ENCODE data around the gene SH2D6. TPM values are rescaled to one million over a fixed set of nuclear protein-coding genes. Genes with fewer than 3 reads are reported as not detected.

SH2D6 gene
- total and polyA plus RNA-seq, 4 donors: 0.14 to 0.74 (median 0.53) TPM

GRCh38 chr2:85420536-85421259 lies 2.2 kb downstream of the SH2D6 start:
- 16 to 23% methylated on average over 22 of the region's 22 CpGs for WGBS, 2 donors
- H3K4me3 ChIP-seq: no peak overlapping the region
- H3K36me3 ChIP-seq (ENCODE audit: control insufficient read depth in 4 of 4, insufficient read depth in 4 of 4, low read length in 4 of 4): no peaks in the 10 kb centered on the region
- DNase-seq: peak; percentile 93
- peaks cover 0 to 30% (median 9%) of the 10 kb centered on the region in 5 donors for H3K4me1 ChIP-seq (ENCODE audit: control insufficient read depth in 5 of 5, insufficient read depth in 5 of 5, low read length in 5 of 5)
- H3K9ac ChIP-seq (ENCODE audit: insufficient read depth in 1 of 2, low read length in 2 of 2): peak overlapping the region in 1 of 2 donors; percentile 45
- no peaks in the 10 kb centered on the region for H3K27me3 ChIP-seq (ENCODE audit: control insufficient read depth in 3 of 3, insufficient read depth in 3 of 3, low read length in 2 of 3)
- no peaks in the 10 kb centered on the region for H3K9me3 ChIP-seq (ENCODE audit: control insufficient read depth in 4 of 4, insufficient read depth in 3 of 4, low read length in 3 of 4)
- TF ChIP-seq, protein P1, sequence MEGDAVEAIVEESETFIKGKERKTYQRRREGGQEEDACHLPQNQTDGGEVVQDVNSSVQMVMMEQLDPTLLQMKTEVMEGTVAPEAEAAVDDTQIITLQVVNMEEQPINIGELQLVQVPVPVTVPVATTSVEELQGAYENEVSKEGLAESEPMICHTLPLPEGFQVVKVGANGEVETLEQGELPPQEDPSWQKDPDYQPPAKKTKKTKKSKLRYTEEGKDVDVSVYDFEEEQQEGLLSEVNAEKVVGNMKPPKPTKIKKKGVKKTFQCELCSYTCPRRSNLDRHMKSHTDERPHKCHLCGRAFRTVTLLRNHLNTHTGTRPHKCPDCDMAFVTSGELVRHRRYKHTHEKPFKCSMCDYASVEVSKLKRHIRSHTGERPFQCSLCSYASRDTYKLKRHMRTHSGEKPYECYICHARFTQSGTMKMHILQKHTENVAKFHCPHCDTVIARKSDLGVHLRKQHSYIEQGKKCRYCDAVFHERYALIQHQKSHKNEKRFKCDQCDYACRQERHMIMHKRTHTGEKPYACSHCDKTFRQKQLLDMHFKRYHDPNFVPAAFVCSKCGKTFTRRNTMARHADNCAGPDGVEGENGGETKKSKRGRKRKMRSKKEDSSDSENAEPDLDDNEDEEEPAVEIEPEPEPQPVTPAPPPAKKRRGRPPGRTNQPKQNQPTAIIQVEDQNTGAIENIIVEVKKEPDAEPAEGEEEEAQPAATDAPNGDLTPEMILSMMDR (IDR thresholded peaks at IDR 0.05; ENCODE audit: control extremely low read depth, extremely low read depth): peak; percentile 98
- peak; percentile 74 for ATAC-seq (ENCODE audit: insufficient read depth, low FRiP score)
- peak overlapping the region; percentile 0 to 84 for H3K27ac ChIP-seq (ENCODE audit: low read depth in 1 of 2, low read length in 1 of 2)

GRCh38 chr2:85421260-85422071 lies 3.0 kb downstream of the SH2D6 start:
- TF ChIP-seq, protein P1 (IDR thresholded peaks at IDR 0.05; ENCODE audit: control extremely low read depth, extremely low read depth): no peak
- no peak overlapping the region for H3K4me3 ChIP-seq

DNA sequence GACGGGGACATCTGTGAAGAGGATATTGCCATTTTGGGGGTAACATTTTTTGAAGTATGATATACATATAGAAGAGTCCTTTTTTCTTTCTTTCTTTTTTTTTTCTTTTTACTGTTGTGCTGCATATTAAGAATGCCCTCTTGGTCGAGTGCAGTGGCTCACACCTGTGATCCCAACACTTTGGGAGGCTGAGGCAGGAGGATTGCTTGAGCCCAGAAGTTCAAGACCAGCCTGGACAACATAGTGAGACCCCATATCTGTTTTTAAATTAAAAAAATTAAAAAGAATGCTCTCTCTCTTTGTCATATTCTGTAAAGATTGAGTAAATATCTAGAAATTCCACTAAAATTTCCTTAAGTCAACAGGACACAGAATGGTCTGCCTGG lies 3.6 kb downstream of the SH2D6 start:
- H3K9me3 ChIP-seq (ENCODE audit: control insufficient read depth in 4 of 4, insufficient read depth in 3 of 4, low read length in 3 of 4): no peaks in the 10 kb centered on the region
- no peaks in the 10 kb centered on the region for H3K27me3 ChIP-seq (ENCODE audit: control insufficient read depth in 3 of 3, insufficient read depth in 3 of 3, low read length in 2 of 3)
- no peak overlapping the region for H3K27ac ChIP-seq (ENCODE audit: low read depth in 1 of 2, low read length in 1 of 2)
- no peaks in the 10 kb centered on the region for H3K36me3 ChIP-seq (ENCODE audit: control insufficient read depth in 4 of 4, insufficient read depth in 4 of 4, low read length in 4 of 4)
- no peak overlapping the region for H3K4me3 ChIP-seq
- TF ChIP-seq, protein P1 (IDR thresholded peaks at IDR 0.05; ENCODE audit: control extremely low read depth, extremely low read depth): no peak
- DNase-seq: no peak
- WGBS, 2 donors: 85 to 90% methylated on average over 2 of the region's 2 CpGs
- H3K9ac ChIP-seq (ENCODE audit: insufficient read depth in 1 of 2, low read length in 2 of 2): peak overlapping the region in 1 of 2 donors; percentile 4
- no peak for ATAC-seq (ENCODE audit: insufficient read depth, low FRiP score)
- peaks cover 0 to 30% (median 9%) of the 10 kb centered on the region in 5 donors for H3K4me1 ChIP-seq (ENCODE audit: control insufficient read depth in 5 of 5, insufficient read depth in 5 of 5, low read length in 5 of 5)

More at GRCh38 chr2:85421260-85422071, 3.0 kb downstream of the SH2D6 start:
- Histone ChIP-seq H3K9me3 (ENCODE audit: control insufficient read depth in 4 of 4, insufficient read depth in 3 of 4, low read length in 3 of 4) (no peaks in the 10 kb centered on the region), H3K36me3 (ENCODE audit: control insufficient read depth in 4 of 4, insufficient read depth in 4 of 4, low read length in 4 of 4) (no peaks in the 10 kb centered on the region), H3K27me3 (ENCODE audit: control insufficient read depth in 3 of 3, insufficient read depth in 3 of 3, low read length in 2 of 3) (no peaks in the 10 kb centered on the region), H3K4me1 (ENCODE audit: control insufficient read depth in 5 of 5, insufficient read depth in 5 of 5, low read length in 5 of 5) (peaks cover 0 to 30% (median 9%) of the 10 kb centered on the region in 5 donors), H3K9ac (ENCODE audit: insufficient read depth in 1 of 2, low read length in 2 of 2) (no peak overlapping the region), H3K27ac (ENCODE audit: low read depth in 1 of 2, low read length in 1 of 2) (peak overlapping the region; percentile 0 to 84)
- 52 to 60% methylated on average over 13 of the region's 13 CpGs for WGBS, 2 donors
- ATAC-seq (ENCODE audit: insufficient read depth, low FRiP score): peak; percentile 19
- peak; percentile 46 to 67 (median 56) for DNase-seq
